Right atrium auricular region (tissue), 2 donors: Measurements from ENCODE around the gene PPM1B. TPM values are rescaled to one million over a fixed set of nuclear protein-coding genes. Genes with fewer than 3 reads are reported as not detected.

Experiments
- DNase-seq: peaks from one replicate; pipeline ENCODE4 v3.0.0-alpha.2; 2019; ENCODE audit warnings: low spot score
- H3K27ac ChIP-seq, 2 donors: fragments of 200-600 bp; sonication (generic); 1 replicate in 1 of 2; 2 replicates in 1 of 2; pipeline ENCODE4 v1.5.1; 2016 to 2019
- H3K27me3 ChIP-seq, 2 donors: fragments of 200-600 bp; sonication (generic); one replicate each; pipeline versions ENCODE4 v1.5.1 to v1.6.0; 2017 to 2019
- H3K36me3 ChIP-seq: fragments of 200-600 bp; sonication (generic); one replicate; pipeline ENCODE4 v1.5.1; 2016
- H3K4me1 ChIP-seq, 2 donors: fragments of 200-600 bp; sonication (generic); one replicate each; pipeline versions ENCODE4 v1.5.1 to v1.6.0; 2017 to 2019
- H3K4me3 ChIP-seq, 2 donors: fragments of 200-600 bp; sonication (generic); 1 replicate in 1 of 2; 2 replicates in 1 of 2; pipeline ENCODE4 v1.5.1; 2017 to 2019; ENCODE audit warnings: mild to moderate bottlenecking in 1 of 2, moderate library complexity in 1 of 2
- H3K9me3 ChIP-seq, 2 donors: fragments of 200-600 bp; sonication (generic); one replicate each; pipeline ENCODE4 v1.5.1; 2019
- CTCF ChIP-seq, 2 donors: fragments of 200-600 bp; sonication (generic); IDR thresholded peaks; one replicate each; pipeline ENCODE4 v1.5.1; 2019; ENCODE audit warnings: antibody characterized with exemption in 2 of 2
- total RNA-seq, 2 donors: library from RNA; depleted of rRNA; stranded (reverse); fragments of >200 nt; gene quantifications; one replicate each; pipeline ENCODE4 v1.1.0, GENCODE V29; 2016

Gene PPM1B
- total RNA-seq, 2 donors from 2014 or later: 21.4 to 38.6 TPM

DNA sequence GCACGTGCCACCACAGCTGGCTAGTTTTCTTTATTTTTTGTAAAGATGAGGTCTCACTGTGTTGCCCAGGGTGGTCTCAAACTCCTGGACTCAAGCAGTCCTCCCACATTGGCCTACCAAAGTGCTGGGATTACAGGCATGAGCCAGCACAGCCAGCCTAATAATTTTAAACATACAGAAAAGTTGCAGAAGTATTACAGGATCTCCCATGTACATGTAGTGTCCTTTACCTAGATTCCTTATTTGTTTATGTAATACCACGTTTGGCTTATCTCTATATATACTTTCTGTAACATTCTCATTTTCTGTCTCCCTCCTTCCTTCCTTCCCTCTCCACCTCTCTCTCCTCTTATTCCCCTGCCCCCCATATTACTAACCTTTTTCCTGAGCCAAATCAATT lies 41.7 kb downstream of the PPM1B start:
- no peak for TF ChIP-seq CTCF (IDR thresholded peaks at IDR 0.05)
- Histone ChIP-seq H3K27me3 (no peaks in the 10 kb centered on the region), H3K36me3 (peaks cover 16% of the 10 kb centered on the region), H3K4me3 (no peak overlapping the region), H3K9me3 (no peaks in the 10 kb centered on the region), H3K27ac (no peak overlapping the region), H3K4me1 (no peaks in the 10 kb centered on the region)
- no peak for DNase-seq

DNA sequence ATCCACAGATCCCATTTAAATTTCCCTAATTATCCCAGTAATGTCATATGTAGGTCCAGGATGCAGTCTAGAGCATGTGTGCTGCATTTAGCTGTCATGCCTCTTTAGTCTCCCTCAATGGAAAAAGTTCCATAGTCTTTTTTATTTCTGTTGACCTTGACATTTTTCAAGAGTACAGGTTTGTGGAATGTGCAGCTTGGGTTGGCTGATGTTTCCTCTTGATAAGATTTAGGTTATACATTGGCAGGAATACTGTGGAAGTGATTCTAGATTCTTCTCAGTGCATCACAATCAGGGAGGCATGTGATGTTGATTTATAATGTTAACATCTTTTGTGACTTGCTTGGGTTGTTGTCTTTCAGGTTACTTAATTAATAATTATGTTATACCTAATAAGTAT lies 42.5 kb downstream of the PPM1B start:
- H3K4me3 ChIP-seq: no peak overlapping the region
- no peak for TF ChIP-seq CTCF (IDR thresholded peaks at IDR 0.05)
- peaks cover 16% of the 10 kb centered on the region for H3K36me3 ChIP-seq
- no peaks in the 10 kb centered on the region for H3K9me3 ChIP-seq
- no peaks in the 10 kb centered on the region for H3K27me3 ChIP-seq
- no peak overlapping the region for H3K27ac ChIP-seq
- H3K4me1 ChIP-seq: no peaks in the 10 kb centered on the region
- DNase-seq: no peak

DNA sequence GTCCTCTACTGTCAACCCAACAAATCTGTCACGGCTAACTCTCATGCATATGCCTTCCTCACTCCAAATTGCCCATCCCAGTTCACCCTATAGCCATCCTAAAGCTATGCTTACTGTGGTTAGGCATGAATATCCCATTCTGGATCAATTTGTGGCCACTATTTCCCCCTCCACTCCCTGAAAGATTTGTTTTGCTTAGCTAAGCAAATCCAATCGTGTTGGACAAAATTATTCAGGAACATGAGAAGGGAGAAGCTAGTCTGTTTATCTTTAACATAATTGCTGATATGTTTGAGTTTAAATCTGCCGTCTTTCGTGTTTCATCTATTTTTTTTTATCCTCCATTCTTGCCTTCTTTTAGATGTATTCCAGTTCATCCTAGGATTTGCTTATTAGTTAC lies 43.6 kb downstream of the PPM1B start:
- no peak for TF ChIP-seq CTCF (IDR thresholded peaks at IDR 0.05)
- Histone ChIP-seq H3K36me3 (peaks cover 16% of the 10 kb centered on the region), H3K9me3 (no peaks in the 10 kb centered on the region), H3K4me1 (no peaks in the 10 kb centered on the region), H3K27ac (no peak overlapping the region), H3K27me3 (no peaks in the 10 kb centered on the region), H3K4me3 (no peak overlapping the region)
- no peak for DNase-seq

DNA sequence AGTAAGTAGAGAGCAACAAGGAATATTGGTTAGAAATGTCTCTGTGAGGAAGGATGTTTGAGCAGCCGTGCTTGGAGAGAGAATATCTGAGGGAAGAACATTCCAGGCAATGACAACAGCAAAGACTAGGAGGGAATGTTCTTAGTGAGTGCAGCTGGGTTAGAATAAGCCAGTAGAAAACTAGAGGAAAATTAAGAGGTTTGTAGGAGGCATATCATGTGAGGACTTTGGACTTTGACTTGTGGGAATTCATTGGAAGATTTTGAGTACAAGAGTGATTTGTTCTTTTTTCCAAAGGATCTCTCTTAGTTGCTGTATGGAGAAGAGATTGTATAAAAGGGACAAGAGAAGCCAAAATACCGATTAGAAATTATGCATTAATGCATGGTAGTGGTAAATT lies 47.2 kb downstream of the PPM1B start:
- no peaks in the 10 kb centered on the region for H3K4me1 ChIP-seq
- H3K9me3 ChIP-seq: no peaks in the 10 kb centered on the region
- no peak for TF ChIP-seq CTCF (IDR thresholded peaks at IDR 0.05)
- no peak overlapping the region for H3K4me3 ChIP-seq
- H3K27ac ChIP-seq: no peak overlapping the region
- peaks cover 10% of the 10 kb centered on the region for H3K36me3 ChIP-seq
- no peaks in the 10 kb centered on the region for H3K27me3 ChIP-seq
- DNase-seq: no peak

DNA sequence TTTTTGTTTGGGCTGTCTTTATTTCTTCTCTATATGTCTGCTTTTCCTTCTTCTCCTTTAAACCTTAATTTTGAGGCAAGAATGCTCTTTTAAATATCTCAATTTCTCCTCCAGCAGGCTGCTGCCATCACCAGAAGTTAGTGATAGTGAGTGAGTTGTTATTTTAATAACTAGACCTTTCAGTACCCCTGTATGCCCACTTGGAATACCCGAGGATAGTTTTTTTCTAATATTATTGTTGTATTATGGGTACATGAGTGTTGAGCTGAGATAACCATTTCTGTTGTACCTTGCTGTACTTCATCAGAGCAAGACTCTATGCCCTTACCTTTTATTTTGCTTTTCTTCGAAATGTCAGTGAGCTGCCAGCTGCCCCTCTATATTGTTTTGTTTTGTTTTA lies 50.1 kb downstream of the PPM1B start:
- H3K4me1 ChIP-seq: no peaks in the 10 kb centered on the region
- H3K27me3 ChIP-seq: no peaks in the 10 kb centered on the region
- no peak overlapping the region for H3K27ac ChIP-seq
- peaks cover 10% of the 10 kb centered on the region for H3K36me3 ChIP-seq
- no peaks in the 10 kb centered on the region for H3K9me3 ChIP-seq
- DNase-seq: no peak
- no peak overlapping the region for H3K4me3 ChIP-seq
- TF ChIP-seq CTCF (IDR thresholded peaks at IDR 0.05): no peak

GRCh38 chr2:44226753-44227152 lies 58.1 kb downstream of the PPM1B start:
- H3K9me3 ChIP-seq: no peaks in the 10 kb centered on the region
- H3K36me3 ChIP-seq: no peaks in the 10 kb centered on the region
- H3K4me3 ChIP-seq: no peak overlapping the region
- H3K4me1 ChIP-seq: no peaks in the 10 kb centered on the region
- no peak for TF ChIP-seq CTCF (IDR thresholded peaks at IDR 0.05)
- no peaks in the 10 kb centered on the region for H3K27me3 ChIP-seq
- no peak for DNase-seq
- no peak overlapping the region for H3K27ac ChIP-seq
